ENCODE results near the gene EDIL3. TPM values are rescaled to one million over a fixed set of nuclear protein-coding genes. Genes with fewer than 3 reads are reported as not detected.

EDIL3 gene
- total RNA-seq, 2 experiments from 2014 or later, result not detected

- no peaks in the 10 kb centered on the region for H3K9me3 Mint-ChIP-seq
- no peaks in the 10 kb centered on the region for H3K27me3 ChIP-seq (ENCODE audit: control insufficient read depth in 1 of 2, insufficient read depth in 2 of 2, low read length in 2 of 2)
- H3K4me3 Mint-ChIP-seq, result no peak overlapping the region
- POLR2A ChIA-PET, result no interaction called here
- H3K27ac Mint-ChIP-seq, result no peak overlapping the region
- CTCF ChIA-PET, result no interaction called here
- H3K4me1 Mint-ChIP-seq (ENCODE audit: low read depth), result no peaks in the 10 kb centered on the region
- no peaks in the 10 kb centered on the region for H3K36me3 ChIP-seq (ENCODE audit: insufficient read depth, low read length)
- H3K4me1 ChIP-seq (ENCODE audit: insufficient read depth, low read length), result no peaks in the 10 kb centered on the region
- no peaks in the 10 kb centered on the region for H3K9me3 ChIP-seq (ENCODE audit: control insufficient read depth in 1 of 2, insufficient read depth in 1 of 2, low read length in 2 of 2)
- H3K4me3 ChIP-seq (ENCODE audit: low read length), result no peak overlapping the region
- DNase-seq (no peak), ATAC-seq (ENCODE audit: poor library complexity) (no peak)
- H3K36me3 Mint-ChIP-seq (ENCODE audit: low read depth), result no peaks in the 10 kb centered on the region
- no peak overlapping the region for H3K27ac ChIP-seq (ENCODE audit: low read depth in 1 of 2, low read length in 2 of 2)
- intact Hi-C loops (cut with DNase I, micrococcal nuclease), result no loop called here
- H3K27me3 Mint-ChIP-seq, result no peaks in the 10 kb centered on the region
- TF ChIP-seq, protein P1, sequence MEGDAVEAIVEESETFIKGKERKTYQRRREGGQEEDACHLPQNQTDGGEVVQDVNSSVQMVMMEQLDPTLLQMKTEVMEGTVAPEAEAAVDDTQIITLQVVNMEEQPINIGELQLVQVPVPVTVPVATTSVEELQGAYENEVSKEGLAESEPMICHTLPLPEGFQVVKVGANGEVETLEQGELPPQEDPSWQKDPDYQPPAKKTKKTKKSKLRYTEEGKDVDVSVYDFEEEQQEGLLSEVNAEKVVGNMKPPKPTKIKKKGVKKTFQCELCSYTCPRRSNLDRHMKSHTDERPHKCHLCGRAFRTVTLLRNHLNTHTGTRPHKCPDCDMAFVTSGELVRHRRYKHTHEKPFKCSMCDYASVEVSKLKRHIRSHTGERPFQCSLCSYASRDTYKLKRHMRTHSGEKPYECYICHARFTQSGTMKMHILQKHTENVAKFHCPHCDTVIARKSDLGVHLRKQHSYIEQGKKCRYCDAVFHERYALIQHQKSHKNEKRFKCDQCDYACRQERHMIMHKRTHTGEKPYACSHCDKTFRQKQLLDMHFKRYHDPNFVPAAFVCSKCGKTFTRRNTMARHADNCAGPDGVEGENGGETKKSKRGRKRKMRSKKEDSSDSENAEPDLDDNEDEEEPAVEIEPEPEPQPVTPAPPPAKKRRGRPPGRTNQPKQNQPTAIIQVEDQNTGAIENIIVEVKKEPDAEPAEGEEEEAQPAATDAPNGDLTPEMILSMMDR (IDR thresholded peaks at IDR 0.05), result no peak
Measured at GRCh38 chr5:84272771-84273516, 111.7 kb downstream of the EDIL3 start.

- no peaks in the 10 kb centered on the region for H3K4me1 ChIP-seq (ENCODE audit: insufficient read depth, low read length)
- Mint-ChIP-seq H3K9me3 (no peaks in the 10 kb centered on the region), H3K4me1 (ENCODE audit: low read depth) (no peaks in the 10 kb centered on the region), H3K27me3 (no peaks in the 10 kb centered on the region), H3K4me3 (no peak overlapping the region), H3K36me3 (ENCODE audit: low read depth) (no peaks in the 10 kb centered on the region), H3K27ac (no peak overlapping the region)
- no peak overlapping the region for H3K4me3 ChIP-seq (ENCODE audit: low read length)
- no peaks in the 10 kb centered on the region for H3K27me3 ChIP-seq (ENCODE audit: control insufficient read depth in 1 of 2, insufficient read depth in 2 of 2, low read length in 2 of 2)
- H3K9me3 ChIP-seq (ENCODE audit: control insufficient read depth in 1 of 2, insufficient read depth in 1 of 2, low read length in 2 of 2), result peaks cover 0 to 4% of the 10 kb centered on the region in 2 experiments
- ATAC-seq (ENCODE audit: poor library complexity) (no peak), DNase-seq (no peak)
- POLR2A ChIA-PET, result no interaction called here
- intact Hi-C loops (cut with DNase I, micrococcal nuclease), result no loop called here
- CTCF ChIA-PET, result no interaction called here
- TF ChIP-seq, protein P1 (IDR thresholded peaks at IDR 0.05), result no peak
- no peak overlapping the region for H3K27ac ChIP-seq (ENCODE audit: low read depth in 1 of 2, low read length in 2 of 2)
- no peaks in the 10 kb centered on the region for H3K36me3 ChIP-seq (ENCODE audit: insufficient read depth, low read length)
Measured at GRCh38 chr5:84265739-84266550, 118.7 kb downstream of the EDIL3 start.

- CTCF ChIA-PET, result no interaction called here
- H3K9me3 Mint-ChIP-seq, result no peaks in the 10 kb centered on the region
Measured at GRCh38 chr5:84265130-84265529, 119.5 kb downstream of the EDIL3 start.

More at GRCh38 chr5:84265130-84265529, 119.5 kb downstream of the EDIL3 start:
- ATAC-seq (ENCODE audit: poor library complexity) (no peak), DNase-seq (no peak)
- intact Hi-C loops (cut with DNase I, micrococcal nuclease), result no loop called here
- H3K4me1 ChIP-seq (ENCODE audit: insufficient read depth, low read length), result no peaks in the 10 kb centered on the region
- no peaks in the 10 kb centered on the region for H3K4me1 Mint-ChIP-seq (ENCODE audit: low read depth)
- H3K27ac Mint-ChIP-seq, result no peak overlapping the region
- H3K4me3 Mint-ChIP-seq, result no peak overlapping the region
- H3K27me3 ChIP-seq (ENCODE audit: control insufficient read depth in 1 of 2, insufficient read depth in 2 of 2, low read length in 2 of 2), result no peaks in the 10 kb centered on the region
- no peak overlapping the region for H3K4me3 ChIP-seq (ENCODE audit: low read length)
- H3K36me3 Mint-ChIP-seq (ENCODE audit: low read depth), result no peaks in the 10 kb centered on the region
- TF ChIP-seq, protein P1 (IDR thresholded peaks at IDR 0.05), result no peak
- POLR2A ChIA-PET, result no interaction called here
- no peak overlapping the region for H3K27ac ChIP-seq (ENCODE audit: low read depth in 1 of 2, low read length in 2 of 2)
- no peaks in the 10 kb centered on the region for H3K27me3 Mint-ChIP-seq
- H3K36me3 ChIP-seq (ENCODE audit: insufficient read depth, low read length), result no peaks in the 10 kb centered on the region
- peaks cover 0 to 4% of the 10 kb centered on the region in 2 experiments for H3K9me3 ChIP-seq (ENCODE audit: control insufficient read depth in 1 of 2, insufficient read depth in 1 of 2, low read length in 2 of 2)

All from CD4-positive, alpha-beta T cell (primary cell).